ENCODE results near the gene ATOH8. TPM values are rescaled to one million over a fixed set of nuclear protein-coding genes. Genes with fewer than 3 reads are reported as not detected.

ATOH8 gene
- total RNA-seq, 1 donor from 2014 or later, result 13.8 TPM

DNA sequence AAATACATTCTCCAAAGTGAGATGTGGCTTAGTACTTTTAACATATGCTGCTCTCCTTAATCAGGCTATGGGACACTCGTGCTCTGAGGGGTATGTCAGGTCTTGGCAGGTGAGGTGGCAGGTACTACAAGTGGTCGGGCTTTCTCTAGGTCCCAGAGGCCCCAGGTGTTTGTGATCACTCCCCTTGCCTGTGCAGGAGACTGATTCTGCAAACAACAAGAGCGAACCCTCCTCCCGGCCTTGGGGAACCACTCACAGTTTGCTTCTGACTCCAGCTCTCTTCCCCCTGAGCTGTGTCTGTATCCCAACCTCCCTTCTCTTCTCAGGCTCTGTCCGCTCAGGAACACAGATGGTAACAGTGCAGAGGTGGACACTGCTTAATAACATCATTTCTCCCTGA lies 48.1 kb downstream of the ATOH8 start:
- Mint-ChIP-seq H3K4me3 (no peak overlapping the region), H3K9me3 (peaks cover 8% of the 10 kb centered on the region), H3K4me1 (peaks cover 17% of the 10 kb centered on the region), H3K27me3 (ENCODE audit: low read depth) (no peaks in the 10 kb centered on the region), H3K27ac (no peak overlapping the region), H3K36me3 (no peaks in the 10 kb centered on the region)
- no peak for DNase-seq (ENCODE audit: low spot score in 2 of 2, unreplicated experiment in 2 of 2)
- TF ChIP-seq, protein P1, sequence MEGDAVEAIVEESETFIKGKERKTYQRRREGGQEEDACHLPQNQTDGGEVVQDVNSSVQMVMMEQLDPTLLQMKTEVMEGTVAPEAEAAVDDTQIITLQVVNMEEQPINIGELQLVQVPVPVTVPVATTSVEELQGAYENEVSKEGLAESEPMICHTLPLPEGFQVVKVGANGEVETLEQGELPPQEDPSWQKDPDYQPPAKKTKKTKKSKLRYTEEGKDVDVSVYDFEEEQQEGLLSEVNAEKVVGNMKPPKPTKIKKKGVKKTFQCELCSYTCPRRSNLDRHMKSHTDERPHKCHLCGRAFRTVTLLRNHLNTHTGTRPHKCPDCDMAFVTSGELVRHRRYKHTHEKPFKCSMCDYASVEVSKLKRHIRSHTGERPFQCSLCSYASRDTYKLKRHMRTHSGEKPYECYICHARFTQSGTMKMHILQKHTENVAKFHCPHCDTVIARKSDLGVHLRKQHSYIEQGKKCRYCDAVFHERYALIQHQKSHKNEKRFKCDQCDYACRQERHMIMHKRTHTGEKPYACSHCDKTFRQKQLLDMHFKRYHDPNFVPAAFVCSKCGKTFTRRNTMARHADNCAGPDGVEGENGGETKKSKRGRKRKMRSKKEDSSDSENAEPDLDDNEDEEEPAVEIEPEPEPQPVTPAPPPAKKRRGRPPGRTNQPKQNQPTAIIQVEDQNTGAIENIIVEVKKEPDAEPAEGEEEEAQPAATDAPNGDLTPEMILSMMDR (IDR thresholded peaks at IDR 0.05; ENCODE audit: unreplicated experiment), result no peak

DNA sequence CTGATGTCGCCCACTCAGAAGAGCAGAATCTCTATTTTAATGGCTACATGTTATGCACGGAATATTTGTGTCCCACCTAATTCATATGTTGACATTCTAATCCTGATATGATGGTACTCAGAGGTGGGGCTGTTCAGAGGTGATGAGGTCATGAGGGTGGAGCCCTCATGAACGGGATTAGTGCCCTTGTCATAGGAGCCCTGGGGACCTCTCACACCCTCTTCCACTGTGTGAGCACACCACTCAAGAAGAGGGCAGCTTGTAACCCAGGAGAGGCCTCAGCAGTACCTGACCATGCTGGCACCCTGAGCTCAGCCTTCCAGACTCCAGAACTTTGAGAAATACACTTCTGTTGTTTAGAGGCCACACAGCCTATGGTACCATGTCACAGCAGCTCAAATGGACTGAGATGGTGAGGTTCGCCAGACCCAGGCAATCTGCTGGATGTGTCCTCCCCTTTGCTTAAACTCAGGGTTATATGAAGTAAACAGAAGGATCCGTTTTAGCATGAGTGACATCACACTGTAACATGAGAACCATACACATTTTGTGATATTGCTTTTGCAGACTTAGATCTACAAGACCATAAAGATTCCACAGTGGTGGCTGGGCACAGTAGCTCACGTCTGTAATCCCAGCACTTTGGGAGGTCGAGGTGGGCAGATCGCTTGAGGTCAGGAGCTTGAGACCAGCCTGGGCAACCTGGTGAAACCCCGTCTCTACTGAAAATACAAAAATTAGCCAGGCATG lies 48.7 kb downstream of the ATOH8 start:
- Mint-ChIP-seq H3K27me3 (ENCODE audit: low read depth) (no peaks in the 10 kb centered on the region), H3K4me3 (no peak overlapping the region), H3K27ac (no peak overlapping the region), H3K9me3 (peaks cover 8% of the 10 kb centered on the region), H3K36me3 (no peaks in the 10 kb centered on the region), H3K4me1 (peaks cover 12% of the 10 kb centered on the region)
- DNase-seq (ENCODE audit: low spot score in 2 of 2, unreplicated experiment in 2 of 2), result peak in 1 of 2 experiments; percentile 27
- TF ChIP-seq, protein P1 (IDR thresholded peaks at IDR 0.05; ENCODE audit: unreplicated experiment), result no peak

DNA sequence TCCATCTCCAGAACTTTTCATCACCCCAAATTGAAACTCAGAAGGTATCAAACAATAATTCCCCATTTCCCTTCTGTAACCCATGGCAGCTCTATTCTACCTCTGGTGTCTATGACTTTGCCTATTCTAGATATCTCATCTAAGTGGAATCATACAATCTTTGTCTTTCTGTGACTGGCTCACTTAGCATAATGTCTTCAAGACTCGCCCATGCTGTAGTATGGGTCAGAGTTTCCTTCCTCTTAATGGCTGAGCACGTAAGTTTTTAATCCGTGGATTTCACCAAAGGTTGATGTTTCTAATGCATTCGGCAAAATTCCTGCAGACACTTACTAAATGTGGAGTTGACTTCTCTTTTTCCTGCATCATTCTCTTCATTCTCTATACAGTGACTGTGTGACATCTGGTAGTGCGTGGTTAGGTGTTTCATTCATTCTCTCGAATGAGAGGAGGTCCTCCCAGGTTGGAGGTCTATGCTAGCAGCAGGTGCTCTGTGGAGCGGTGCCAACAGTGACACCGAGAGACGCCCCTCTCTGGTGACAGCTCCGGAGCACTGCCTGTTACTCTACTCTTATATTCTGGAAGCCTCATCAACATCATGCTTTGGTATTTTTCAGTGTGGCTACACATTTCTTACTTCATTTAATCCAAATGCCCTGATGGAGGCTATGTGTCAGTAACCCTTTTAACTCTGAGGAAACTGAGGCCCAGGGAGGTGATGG lies 50.1 kb downstream of the ATOH8 start:
- no peak for DNase-seq (ENCODE audit: low spot score in 2 of 2, unreplicated experiment in 2 of 2)
- no peaks in the 10 kb centered on the region for H3K27me3 Mint-ChIP-seq (ENCODE audit: low read depth)
- H3K36me3 Mint-ChIP-seq, result no peaks in the 10 kb centered on the region

DNA sequence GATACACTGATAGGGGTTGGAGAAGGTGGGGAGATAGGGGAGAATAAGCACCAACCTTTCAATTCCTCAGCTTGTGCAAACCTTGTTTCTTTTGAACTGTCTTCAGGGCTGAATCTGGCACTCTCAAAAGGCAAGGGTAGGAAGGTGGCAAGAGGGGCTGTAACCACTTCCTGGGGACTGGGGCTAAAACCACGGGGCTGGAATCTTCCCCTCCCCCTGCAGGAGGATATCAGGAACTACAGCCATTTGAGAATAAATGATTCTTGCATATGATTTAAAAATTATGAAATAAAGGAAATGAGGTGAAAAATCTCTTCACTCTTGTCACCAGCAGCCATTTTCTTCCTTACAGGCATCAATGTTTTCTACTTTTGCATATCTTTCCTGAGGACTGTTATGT lies 50.8 kb downstream of the ATOH8 start:
- peaks cover 8% of the 10 kb centered on the region for H3K9me3 Mint-ChIP-seq
- H3K27me3 Mint-ChIP-seq (ENCODE audit: low read depth), result no peaks in the 10 kb centered on the region
- H3K4me3 Mint-ChIP-seq, result no peak overlapping the region
- no peaks in the 10 kb centered on the region for H3K36me3 Mint-ChIP-seq
- TF ChIP-seq, protein P1 (IDR thresholded peaks at IDR 0.05; ENCODE audit: unreplicated experiment), result peak; percentile 81
- peak in 1 of 2 experiments; percentile 30 for DNase-seq (ENCODE audit: low spot score in 2 of 2, unreplicated experiment in 2 of 2)
- peaks cover 7% of the 10 kb centered on the region for H3K4me1 Mint-ChIP-seq
- no peak overlapping the region for H3K27ac Mint-ChIP-seq

More for the DNA sequence above, 50.1 kb downstream of the ATOH8 start:
- Mint-ChIP-seq H3K4me1 (peaks cover 10% of the 10 kb centered on the region), H3K27ac (no peak overlapping the region), H3K4me3 (no peak overlapping the region), H3K9me3 (peaks cover 8% of the 10 kb centered on the region)
- TF ChIP-seq, protein P1 (IDR thresholded peaks at IDR 0.05; ENCODE audit: unreplicated experiment), result no peak

DNA sequence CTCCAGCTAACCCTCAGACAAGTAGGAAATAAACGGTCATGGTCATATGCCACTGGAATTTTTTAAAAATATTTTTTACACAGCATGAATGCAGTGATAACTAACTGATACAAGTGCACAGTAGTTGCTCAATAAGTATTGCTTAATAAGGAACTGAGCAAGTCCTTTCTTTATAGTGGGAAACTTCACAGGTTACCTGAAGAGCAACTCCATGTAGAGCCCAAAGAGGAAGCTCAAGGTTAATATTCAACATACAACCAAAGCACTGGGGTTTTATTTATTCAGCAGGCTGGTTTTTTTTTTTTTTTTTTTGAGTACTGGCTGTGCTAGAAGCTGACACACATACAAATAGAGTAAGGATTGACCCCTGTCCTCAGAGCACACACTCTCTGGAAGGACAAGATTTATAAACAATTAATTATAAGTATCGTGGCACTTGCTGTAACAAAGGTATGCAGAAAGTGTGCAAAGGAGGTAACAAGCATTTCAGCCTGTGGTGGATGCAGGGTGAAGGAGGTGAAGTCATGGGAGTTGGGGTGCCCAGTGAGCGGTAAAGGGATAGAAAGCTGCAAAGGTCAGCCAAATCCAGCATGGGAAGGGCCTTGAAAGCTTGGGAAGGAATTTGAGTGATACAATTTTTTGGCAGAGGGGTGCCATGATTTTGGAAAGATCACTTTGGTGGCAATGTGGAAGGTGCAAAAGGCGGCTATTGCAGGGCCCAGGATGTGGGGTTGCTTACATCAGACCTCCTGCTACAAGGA lies 52.7 kb downstream of the ATOH8 start:
- DNase-seq (ENCODE audit: low spot score in 2 of 2, unreplicated experiment in 2 of 2), result no peak
- Mint-ChIP-seq H3K4me1 (peaks cover 2% of the 10 kb centered on the region), H3K9me3 (no peaks in the 10 kb centered on the region), H3K36me3 (no peaks in the 10 kb centered on the region), H3K4me3 (no peak overlapping the region), H3K27me3 (ENCODE audit: low read depth) (no peaks in the 10 kb centered on the region), H3K27ac (no peak overlapping the region)
- TF ChIP-seq, protein P1 (IDR thresholded peaks at IDR 0.05; ENCODE audit: unreplicated experiment), result no peak

Data from mesothelial cell of epicardium (in vitro differentiated cells).